CD14-positive monocyte (primary cell): ENCODE measurements around the gene FAM117B. TPM values are rescaled to one million over a fixed set of nuclear protein-coding genes. Genes with fewer than 3 reads are reported as not detected.
"Not testable (repeated sequence)": the region's sequence is repeated elsewhere in the genome, so short reads cannot be mapped to it uniquely, and the experiment has no call there.

Experiments
- DNase-seq, 3 donors: peaks; one replicate each; pipeline ENCODE4 v3.0.0-alpha.2; 2011 to 2022
- H2AFZ ChIP-seq: 2 replicates; pipeline ENCODE4 v1.6.0; 2012; ENCODE audit warnings: mild to moderate bottlenecking, low read depth, low read length, inconsistent platforms; ENCODE audit not compliant: insufficient read depth, poor library complexity, severe bottlenecking
- H3K27ac ChIP-seq, 2 donors: 1 replicate in 1 of 2; 2 replicates in 1 of 2; pipeline ENCODE4 v1.5.1; 2012 to 2013; ENCODE audit warnings: low read length in 2 of 2, control low read depth in 1 of 2, inconsistent platforms in 1 of 2, low read depth in 1 of 2, mild to moderate bottlenecking in 1 of 2
- H3K27me3 ChIP-seq, 2 donors: one replicate each; pipeline versions ENCODE4 v1.6.0 to v1.6.1; 2011 to 2013; ENCODE audit warnings: low read length in 2 of 2; ENCODE audit not compliant: control insufficient read depth in 2 of 2, insufficient read depth in 2 of 2
- H3K36me3 ChIP-seq, 2 donors: replicated peaks in 1 of 2; 1 replicate in 1 of 2; 2 replicates in 1 of 2; pipeline versions ENCODE4 v1.5.1 to v1.6.1; 2012 to 2013; ENCODE audit warnings: low read length in 2 of 2, control low read depth in 1 of 2, inconsistent platforms in 1 of 2, mild to moderate bottlenecking in 1 of 2; ENCODE audit not compliant: insufficient read depth in 2 of 2, control insufficient read depth in 1 of 2
- H3K4me1 ChIP-seq, 2 donors: 1 replicate in 1 of 2; 2 replicates in 1 of 2; pipeline versions ENCODE4 v1.5.1 to v1.6.1; 2012 to 2013; ENCODE audit warnings: low read length in 2 of 2, control low read depth in 1 of 2, inconsistent platforms in 1 of 2, mild to moderate bottlenecking in 1 of 2, moderate library complexity in 1 of 2; ENCODE audit not compliant: insufficient read depth in 2 of 2, control insufficient read depth in 1 of 2
- H3K4me2 ChIP-seq: replicated peaks from 2 replicates; pipeline ENCODE3; 2012; ENCODE audit warnings: low read length, moderate library complexity, mild to moderate bottlenecking; ENCODE audit not compliant: poor library complexity, severe bottlenecking; ENCODE audit errors: extremely low read depth
- H3K4me3 ChIP-seq, 3 experiments: fragments of 200-600 bp in 1 of 3; sonication (generic) in 1 of 3; replicated peaks in 1 of 3; 1 replicate in 2 of 3; 2 replicates in 1 of 3; pipeline ENCODE4 v1.5.1; 2011 to 2013; ENCODE audit warnings: low read length in 3 of 3, mild to moderate bottlenecking in 3 of 3, control low read depth in 2 of 3, low read depth in 2 of 3, inconsistent platforms in 1 of 3, moderate library complexity in 1 of 3
- H3K79me2 ChIP-seq: 2 replicates; pipeline ENCODE4 v1.6.0; 2012; ENCODE audit warnings: mild to moderate bottlenecking, control low read depth, inconsistent platforms, low read length, moderate library complexity; ENCODE audit not compliant: insufficient read depth
- H3K9ac ChIP-seq: 2 replicates; pipeline ENCODE4 v1.6.0; 2017; ENCODE audit warnings: low read length, mild to moderate bottlenecking; ENCODE audit not compliant: insufficient read depth, poor library complexity, severe bottlenecking
- H3K9me3 ChIP-seq, 2 donors: replicated peaks in 1 of 2; 1 replicate in 1 of 2; 2 replicates in 1 of 2; pipeline versions ENCODE4 v1.5.1 to v1.6.1; 2012 to 2013; ENCODE audit warnings: low read length in 2 of 2, control low read depth in 1 of 2; ENCODE audit not compliant: control insufficient read depth in 1 of 2, insufficient read depth in 1 of 2
- H4K20me1 ChIP-seq: 2 replicates; pipeline ENCODE4 v1.6.0; 2012; ENCODE audit warnings: mild to moderate bottlenecking, low read length, control low read depth, moderate library complexity; ENCODE audit not compliant: insufficient read depth
- H3K27ac Mint-ChIP-seq, 7 donors: one replicate each; pipeline ENCODE4 v1.8.0; 2020; ENCODE audit warnings: mild to moderate bottlenecking in 7 of 7, mixed read lengths in 7 of 7, moderate library complexity in 6 of 7, inconsistent platforms in 2 of 7
- H3K27me3 Mint-ChIP-seq, 3 donors: one replicate each; pipeline ENCODE4 v1.8.0; 2021 to 2022; ENCODE audit warnings: low read depth in 3 of 3, mild to moderate bottlenecking in 3 of 3, mixed read lengths in 3 of 3, moderate library complexity in 3 of 3, inconsistent platforms in 1 of 3
- H3K36me3 Mint-ChIP-seq, 2 donors: one replicate each; pipeline ENCODE4 v1.8.0; 2020; ENCODE audit warnings: mixed read lengths in 2 of 2, inconsistent platforms in 1 of 2, mild to moderate bottlenecking in 1 of 2
- H3K4me1 Mint-ChIP-seq: one replicate; pipeline ENCODE4 v1.8.0; 2020; ENCODE audit warnings: mild to moderate bottlenecking, mixed read lengths
- H3K4me3 Mint-ChIP-seq, 2 donors: one replicate each; pipeline ENCODE4 v1.8.0; 2020; ENCODE audit warnings: mild to moderate bottlenecking in 2 of 2, mixed read lengths in 2 of 2, moderate library complexity in 1 of 2
- H3K9me3 Mint-ChIP-seq, 7 donors: one replicate each; pipeline ENCODE4 v1.8.0; 2020 to 2022; ENCODE audit warnings: mixed read lengths in 7 of 7, mild to moderate bottlenecking in 6 of 7, moderate library complexity in 6 of 7, inconsistent platforms in 2 of 7
- WGBS: methylation state at CpG from one replicate; pipeline ENCODE4 v1.1.5; 2013; ENCODE audit warnings: missing lambda C conversion rate; ENCODE audit not compliant: insufficient coverage; 5-methylcytosine and 5-hydroxymethylcytosine counted together
- intact Hi-C, 2 donors: fragments of 100-400 bp; cut with micrococcal nuclease; formaldehyde crosslinking; loops; one replicate each; pipeline versions ENCODE4 v1.15.0 to v1.15.1; 2023
- polyA plus RNA-seq, 3 donors: library from polyadenylated mRNA; depleted of rRNA in 1 of 3; unstranded in 2 of 3; stranded (reverse) in 1 of 3; fragments of 300-500 nt in 2 of 3; fragments of >200 nt in 1 of 3; fragmentation: Illumina TruSeq in 2 of 3; gene quantifications; 1 replicate in 2 of 3; 2 replicates in 1 of 3; pipeline ENCODE4 v1.2.3, GENCODE V29; 2012 to 2021
- TF ChIP-seq, protein P1 (sequence below): fragments of 200-600 bp; IDR thresholded peaks from one replicate; pipeline ENCODE4 v1.8.0; 2022; ENCODE audit warnings: antibody characterized with exemption, mild to moderate bottlenecking

The FAM117B gene
- polyA plus RNA-seq, 3 donors, result 4.6 to 5.5 (median 4.6) TPM

DNA sequence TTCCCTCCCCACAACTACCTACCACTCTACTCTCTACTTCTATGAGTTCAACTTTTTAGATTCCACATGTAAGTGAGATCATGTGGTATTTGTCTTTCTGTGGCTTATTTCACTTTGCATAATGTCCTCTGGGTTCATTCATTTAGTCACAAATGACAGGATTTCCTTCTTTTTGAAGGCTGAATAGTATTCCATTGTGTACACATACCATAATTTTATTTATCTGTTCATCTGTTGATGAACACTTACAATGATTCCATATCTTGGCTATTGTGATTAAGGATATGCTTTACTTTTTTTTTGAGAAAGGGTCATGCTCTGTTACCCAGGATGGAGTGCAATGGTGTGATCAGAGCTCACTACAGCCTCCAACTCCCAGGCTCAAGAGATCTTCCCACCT, 163.2 kb downstream of the FAM117B start:
- Mint-ChIP-seq H3K36me3 (peaks cover 16 to 28% of the 10 kb centered on the region in 2 donors), H3K4me1 (no peaks in the 10 kb centered on the region)

DNA sequence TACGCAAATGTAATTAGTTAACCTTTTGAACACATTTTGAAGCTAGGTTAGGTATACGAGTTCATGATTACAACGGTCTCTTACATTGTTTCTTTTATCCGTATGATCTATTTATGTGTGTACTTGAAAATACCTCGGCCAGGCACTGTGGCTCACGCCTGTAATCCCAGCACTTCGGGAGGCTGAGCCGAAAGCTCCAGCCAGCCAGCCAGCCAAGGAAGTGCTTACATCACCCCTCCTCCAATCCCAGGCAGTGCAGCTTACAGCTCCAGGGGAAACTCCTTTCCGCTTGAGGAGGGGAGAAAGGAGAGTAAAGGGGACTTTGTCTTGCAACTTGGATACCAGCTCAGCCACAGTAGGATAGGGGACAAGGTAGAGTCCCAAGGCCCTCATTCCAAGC, 171.1 kb downstream of the FAM117B start:
- H3K79me2 ChIP-seq, H3K9me3 Mint-ChIP-seq, H4K20me1 ChIP-seq, H3K4me1 ChIP-seq, H3K4me2 ChIP-seq, H2AFZ ChIP-seq, H3K27me3 ChIP-seq, H3K27ac ChIP-seq, H3K9ac ChIP-seq, H3K36me3 ChIP-seq, H3K4me3 Mint-ChIP-seq, intact Hi-C loops, H3K27me3 Mint-ChIP-seq, H3K27ac Mint-ChIP-seq, H3K9me3 ChIP-seq, H3K4me1 Mint-ChIP-seq, DNase-seq, H3K4me3 ChIP-seq: not testable (repeated sequence)
- peaks cover 12 to 23% of the 10 kb centered on the region in 2 donors for H3K36me3 Mint-ChIP-seq
- WGBS, result 100% methylated on average over 3 of the region's 9 CpGs

More for the DNA sequence above, 163.2 kb downstream of the FAM117B start:
- no peaks in the 10 kb centered on the region for H4K20me1 ChIP-seq
- peaks cover 0 to 8% (median 7%) of the 10 kb centered on the region in 7 donors for H3K9me3 Mint-ChIP-seq
- H3K27ac ChIP-seq, result no peak overlapping the region
- no peaks in the 10 kb centered on the region for H3K79me2 ChIP-seq
- peaks cover 0 to 12% of the 10 kb centered on the region in 2 donors for H3K36me3 ChIP-seq
- H3K4me3 Mint-ChIP-seq, result no peak overlapping the region
- DNase-seq, result no peak
- TF ChIP-seq, protein P1, sequence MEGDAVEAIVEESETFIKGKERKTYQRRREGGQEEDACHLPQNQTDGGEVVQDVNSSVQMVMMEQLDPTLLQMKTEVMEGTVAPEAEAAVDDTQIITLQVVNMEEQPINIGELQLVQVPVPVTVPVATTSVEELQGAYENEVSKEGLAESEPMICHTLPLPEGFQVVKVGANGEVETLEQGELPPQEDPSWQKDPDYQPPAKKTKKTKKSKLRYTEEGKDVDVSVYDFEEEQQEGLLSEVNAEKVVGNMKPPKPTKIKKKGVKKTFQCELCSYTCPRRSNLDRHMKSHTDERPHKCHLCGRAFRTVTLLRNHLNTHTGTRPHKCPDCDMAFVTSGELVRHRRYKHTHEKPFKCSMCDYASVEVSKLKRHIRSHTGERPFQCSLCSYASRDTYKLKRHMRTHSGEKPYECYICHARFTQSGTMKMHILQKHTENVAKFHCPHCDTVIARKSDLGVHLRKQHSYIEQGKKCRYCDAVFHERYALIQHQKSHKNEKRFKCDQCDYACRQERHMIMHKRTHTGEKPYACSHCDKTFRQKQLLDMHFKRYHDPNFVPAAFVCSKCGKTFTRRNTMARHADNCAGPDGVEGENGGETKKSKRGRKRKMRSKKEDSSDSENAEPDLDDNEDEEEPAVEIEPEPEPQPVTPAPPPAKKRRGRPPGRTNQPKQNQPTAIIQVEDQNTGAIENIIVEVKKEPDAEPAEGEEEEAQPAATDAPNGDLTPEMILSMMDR, result no peak
- no peak overlapping the region for H3K27ac Mint-ChIP-seq
- H3K4me2 ChIP-seq, result no peak overlapping the region
- H3K9me3 ChIP-seq, result peaks cover 0 to 3% of the 10 kb centered on the region in 2 donors
- H3K4me1 ChIP-seq, result no peaks in the 10 kb centered on the region
- no peak overlapping the region for H3K9ac ChIP-seq
- H2AFZ ChIP-seq, result no peak overlapping the region
- H3K27me3 Mint-ChIP-seq, result no peaks in the 10 kb centered on the region
- no peak overlapping the region for H3K4me3 ChIP-seq
- H3K27me3 ChIP-seq, result no peaks in the 10 kb centered on the region
- intact Hi-C loops, result no loop called here

DNA sequence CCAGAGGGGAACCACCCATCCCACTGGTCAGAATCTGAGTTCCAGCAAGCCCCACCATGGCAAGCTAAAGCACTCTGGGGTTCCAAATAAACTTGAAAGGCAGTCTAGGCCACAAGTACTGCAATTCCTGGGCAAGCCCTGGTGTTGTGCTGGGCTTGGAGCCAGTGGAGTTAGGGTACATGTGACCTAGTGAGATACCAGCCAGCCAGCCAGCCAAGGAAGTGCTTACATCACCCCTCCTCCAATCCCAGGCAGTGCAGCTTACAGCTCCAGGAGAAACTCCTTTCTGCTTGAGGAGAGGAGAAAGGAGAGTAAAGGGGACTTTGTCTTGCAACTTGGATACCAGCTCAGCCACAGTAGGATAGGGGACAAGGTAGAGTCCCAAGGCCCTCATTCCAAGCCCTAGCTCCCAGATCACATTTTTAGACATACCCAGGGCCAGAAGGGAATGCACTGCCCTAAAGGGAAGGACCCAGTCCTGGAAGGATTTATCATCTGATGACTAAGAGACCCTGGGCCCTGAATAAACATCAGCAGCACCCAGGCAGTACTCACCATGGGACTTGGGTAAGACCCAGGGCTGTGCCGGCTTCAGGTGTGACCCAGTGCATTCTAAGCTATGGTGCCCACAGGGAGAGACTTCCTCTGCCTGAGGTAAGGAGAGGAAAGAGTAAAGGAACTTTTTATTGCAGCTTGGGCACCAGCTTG, 172.8 kb downstream of the FAM117B start:
- H3K27ac ChIP-seq, H3K4me2 ChIP-seq, H3K9me3 ChIP-seq, H3K4me3 Mint-ChIP-seq, H3K27me3 ChIP-seq, H3K79me2 ChIP-seq, H3K4me1 Mint-ChIP-seq, H4K20me1 ChIP-seq, H3K4me3 ChIP-seq, H3K27me3 Mint-ChIP-seq, DNase-seq, H3K4me1 ChIP-seq, intact Hi-C loops, H3K36me3 ChIP-seq, H3K9ac ChIP-seq, H2AFZ ChIP-seq: not testable (repeated sequence)
- WGBS, result 100% methylated on average over 1 of the region's 1 CpG
- H3K27ac Mint-ChIP-seq, result peak overlapping the region in 2 of 7 donors; percentile 8 to 15
- H3K9me3 Mint-ChIP-seq, result peaks cover 6 to 12% (median 8%) of the 10 kb centered on the region in 7 donors
- peaks cover 11 to 21% of the 10 kb centered on the region in 2 donors for H3K36me3 Mint-ChIP-seq
